HCT116 (cell line): ENCODE measurements around the gene NEDD4L. TPM values are rescaled to one million over a fixed set of nuclear protein-coding genes. Genes with fewer than 3 reads are reported as not detected.

ENCODE experiments used
- ATAC-seq: fragments of 200-7000 bp; cut with Tn5 transposase; 2 replicates; pipeline ENCODE4 v1.9.1; 2020; ENCODE audit warnings: mild to moderate bottlenecking, moderate library complexity
- BruUV-seq: library from RNA; stranded (reverse); fragments of 400-500 nt; replicated peaks from 2 replicates; lab custom pipeline; 2021; lab: Mats Ljungman, UMichigan
- CTCF ChIA-PET: fragments of 300-600 bp; sonication (Branson Sonifier 250); formaldehyde crosslinking; loops from one replicate; lab custom pipeline; 2021; ENCODE audit warnings: antibody characterized with exemption; lab: Charles Lee
- POLR2A ChIA-PET: fragments of 300-600, 350-600 bp; sonication (Branson Sonifier 250); formaldehyde crosslinking; loops from one replicate; lab custom pipeline; 2021; ENCODE audit warnings: antibody characterized with exemption; lab: Charles Lee
- RAD21 ChIA-PET, 2 experiments: fragments of 300-600 bp; sonication (Branson Sonifier 250); formaldehyde crosslinking; loops; one replicate each; lab custom pipeline; 2023; ENCODE audit warnings: low total read pairs in 2 of 2; ENCODE audit not compliant: uncharacterized antibody in 2 of 2, unreplicated experiment in 2 of 2, low non-redundant PET in 1 of 2; lab: Charles Lee
- DNase-seq: peaks from one replicate; pipeline ENCODE4 v3.0.0-alpha.2; 2010; ENCODE audit warnings: low read depth, low spot score
- H2AFZ ChIP-seq: fragments of 200-600 bp; shearing (Covaris generic), sonication (generic); 2 replicates; pipeline ENCODE4 v1.6.1; 2017; ENCODE audit warnings: low read depth, mixed run types, mixed read lengths, antibody characterized with exemption, low read length; ENCODE audit not compliant: poor library complexity, severe bottlenecking
- H3K27ac ChIP-seq: 2 replicates; pipeline ENCODE4 v1.5.1; 2012; ENCODE audit warnings: low read depth, low read length
- H3K27me3 ChIP-seq: fragments of 200-600 bp; sonication (generic); 2 replicates; pipeline ENCODE4 v1.6.1; 2016; ENCODE audit warnings: mixed run types, low read length, mixed read lengths; ENCODE audit not compliant: insufficient read depth
- H3K36me3 ChIP-seq, 2 experiments: fragments of 200-500 bp in 1 of 2; fragments of 200-600 bp in 1 of 2; sonication (Bioruptor generic) in 1 of 2; sonication (generic) in 1 of 2; 2 replicates each; pipeline versions ENCODE4 v1.5.1 to v1.6.1; 2014 to 2016; ENCODE audit warnings: low read length in 2 of 2, inconsistent platforms in 1 of 2, mixed read lengths in 1 of 2, mixed run types in 1 of 2; ENCODE audit not compliant: insufficient read depth in 2 of 2, control insufficient read depth in 1 of 2
- H3K4me1 ChIP-seq, 2 experiments: fragments of 200-600 bp in 1 of 2; sonication (generic) in 1 of 2; 2 replicates each; pipeline versions ENCODE4 v1.5.1 to v1.6.1; 2012 to 2017; ENCODE audit warnings: low read length in 2 of 2, inconsistent platforms in 1 of 2, mild to moderate bottlenecking in 1 of 2, mixed read lengths in 1 of 2, mixed run types in 1 of 2, moderate library complexity in 1 of 2; ENCODE audit not compliant: insufficient read depth in 2 of 2, control insufficient read depth in 1 of 2
- H3K4me2 ChIP-seq: fragments of 200-600 bp; sonication (generic); 2 replicates; pipeline ENCODE4 v1.6.1; 2017; ENCODE audit warnings: mixed run types, low read length, mixed read lengths
- H3K4me3 ChIP-seq, 2 experiments: fragments of 200-600 bp in 1 of 2; sonication (generic) in 1 of 2; replicated peaks in 1 of 2; 2 replicates each; pipeline ENCODE4 v1.5.1; 2011 to 2016; ENCODE audit warnings: low read length in 2 of 2, control low read depth in 1 of 2, low read depth in 1 of 2, mild to moderate bottlenecking in 1 of 2, mixed read lengths in 1 of 2, mixed run types in 1 of 2
- H3K79me2 ChIP-seq: fragments of 200-600 bp; sonication (generic); 2 replicates; pipeline ENCODE4 v1.6.1; 2017; ENCODE audit warnings: mild to moderate bottlenecking, mixed run types, low read length, moderate library complexity, mixed read lengths; ENCODE audit not compliant: insufficient read depth
- H3K9ac ChIP-seq: fragments of 200-600 bp; sonication (generic); 2 replicates; pipeline ENCODE4 v1.6.1; 2016; ENCODE audit warnings: low read length, mixed read lengths
- H3K9me2 ChIP-seq: fragments of 200-600 bp; sonication (generic), shearing (Covaris generic); 2 replicates; pipeline ENCODE4 v1.6.1; 2017; ENCODE audit warnings: mixed run types, mild to moderate bottlenecking, moderate library complexity; ENCODE audit not compliant: insufficient read depth
- H3K9me3 ChIP-seq, 2 experiments: fragments of 200-500 bp in 1 of 2; fragments of 200-600 bp in 1 of 2; sonication (Bioruptor generic) in 1 of 2; sonication (generic) in 1 of 2; 2 replicates each; pipeline ENCODE4 v1.6.1; 2014 to 2017; ENCODE audit warnings: low read length in 2 of 2, mixed read lengths in 2 of 2, inconsistent platforms in 1 of 2, low read depth in 1 of 2, mild to moderate bottlenecking in 1 of 2, mixed run types in 1 of 2, moderate library complexity in 1 of 2; ENCODE audit not compliant: control insufficient read depth in 1 of 2, insufficient read depth in 1 of 2
- H4K20me1 ChIP-seq: fragments of 200-600 bp; sonication (generic), shearing (Covaris generic); 2 replicates; pipeline ENCODE4 v1.6.1; 2017; ENCODE audit warnings: mixed run types, mild to moderate bottlenecking, moderate library complexity; ENCODE audit not compliant: insufficient read depth
- CBX3 ChIP-seq: IDR thresholded peaks from 2 replicates; pipeline ENCODE4 v1.6.1; 2012; ENCODE audit warnings: low read depth
- CEBPB ChIP-seq: IDR thresholded peaks from 2 replicates; pipeline ENCODE4 v1.6.1; 2012; ENCODE audit warnings: low read depth
- EGR1 ChIP-seq: IDR thresholded peaks from 2 replicates; pipeline ENCODE4 v1.6.1; 2012; ENCODE audit warnings: low read depth
- ELF1 ChIP-seq: IDR thresholded peaks from 2 replicates; pipeline ENCODE4 v1.6.1; 2012; ENCODE audit warnings: low read depth, borderline replicate concordance
- EZH2 ChIP-seq: fragments of 200-600 bp; sonication (generic); IDR thresholded peaks from 2 replicates; pipeline ENCODE4 v1.6.1; 2017; ENCODE audit warnings: antibody characterized with exemption, mixed run types
- EZH2phosphoT487 ChIP-seq: fragments of 200-600 bp; IDR thresholded peaks from 2 replicates; pipeline ENCODE4 v1.6.1; 2018; ENCODE audit warnings: antibody characterized with exemption, borderline replicate concordance
- JUND ChIP-seq: IDR thresholded peaks from 2 replicates; pipeline ENCODE4 v1.6.1; 2012
- POLR2AphosphoS5 ChIP-seq: IDR thresholded peaks from 2 replicates; pipeline ENCODE4 v1.6.1; 2011; ENCODE audit warnings: mild to moderate bottlenecking, low read depth, low read length, moderate library complexity
- SIN3A ChIP-seq: IDR thresholded peaks from 2 replicates; pipeline ENCODE4 v1.6.1; 2012; ENCODE audit warnings: low read depth
- SRF ChIP-seq: IDR thresholded peaks from 2 replicates; pipeline ENCODE4 v1.6.1; 2012; ENCODE audit warnings: low read depth
- ZFX ChIP-seq: fragments of 450-650 bp; IDR thresholded peaks from 2 replicates; pipeline ENCODE4 v1.6.1; 2017
- ZNF274 ChIP-seq: fragments of 200-500 bp; sonication (Bioruptor generic); IDR thresholded peaks from 2 replicates; pipeline ENCODE4 v1.6.1; 2014; ENCODE audit warnings: mild to moderate bottlenecking, low read depth, low read length, inconsistent platforms
- intact Hi-C: fragments of 100-400 bp; cut with micrococcal nuclease; formaldehyde crosslinking; loops from 2 replicates; pipeline ENCODE4 v1.10.0; 2022
- total RNA-seq: library from RNA; stranded (reverse); gene quantifications from one replicate; pipeline ENCODE4 v1.2.1, GENCODE V29; 2021; ENCODE audit not compliant: unreplicated experiment
- TF ChIP-seq, protein P1 (sequence below): IDR thresholded peaks from 2 replicates; pipeline ENCODE4 v1.6.1; 2012
- TF ChIP-seq, protein P2 (sequence below): IDR thresholded peaks from 2 replicates; pipeline ENCODE4 v1.6.1; 2012; ENCODE audit warnings: low read depth
- TF ChIP-seq, protein P3 (sequence below): IDR thresholded peaks from 2 replicates; pipeline ENCODE4 v1.6.1; 2011; ENCODE audit warnings: mild to moderate bottlenecking, low read length, moderate library complexity; ENCODE audit not compliant: insufficient replicate concordance; ENCODE audit errors: extremely low read depth

Gene NEDD4L
- total RNA-seq, 1 experiment from 2014 or later: 41.5 TPM

DNA sequence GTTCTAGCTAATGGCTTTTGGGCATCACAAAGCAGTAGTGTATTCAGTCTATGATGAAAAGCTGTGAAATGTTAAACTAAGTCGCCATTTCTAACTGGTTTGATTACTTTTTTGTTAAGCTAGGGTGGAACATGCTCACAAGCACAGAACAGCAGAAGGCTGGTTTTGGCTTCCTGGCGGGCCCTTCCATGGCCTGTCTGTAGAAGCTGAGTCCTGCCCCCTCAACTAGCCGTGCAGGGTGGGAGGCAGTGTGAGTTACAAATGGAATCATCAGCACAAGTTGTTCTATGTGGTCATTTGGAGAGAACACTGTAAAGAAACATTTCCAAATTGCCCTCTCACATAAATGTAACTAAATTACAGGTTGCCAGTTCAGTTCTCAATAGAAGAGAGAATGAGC is 294.1 kb downstream of the NEDD4L start:
- Histone ChIP-seq H3K27me3 (no peaks in the 10 kb centered on the region), H4K20me1 (no peaks in the 10 kb centered on the region), H3K79me2 (no peaks in the 10 kb centered on the region), H3K4me1 (no peaks in the 10 kb centered on the region), H3K4me2 (no peak overlapping the region), H3K9me2 (no peaks in the 10 kb centered on the region), H3K9me3 (no peaks in the 10 kb centered on the region), H3K9ac (no peak overlapping the region), H3K27ac (no peak overlapping the region), H3K36me3 (no peaks in the 10 kb centered on the region; a peak in 1 of 4 replicates), H2AFZ (no peak overlapping the region), H3K4me3 (no peak overlapping the region)
- CTCF ChIA-PET: no interaction called here
- POLR2A ChIA-PET: no interaction called here
- intact Hi-C loops: no loop called here
- RAD21 ChIA-PET: no interaction called here
- BruUV-seq: no TSS peak
- TF ChIP-seq JUND (no peak), ELF1 (no peak), EZH2 (no peak), CEBPB (no peak), SIN3A (no peak)
- TF ChIP-seq, protein P1, sequence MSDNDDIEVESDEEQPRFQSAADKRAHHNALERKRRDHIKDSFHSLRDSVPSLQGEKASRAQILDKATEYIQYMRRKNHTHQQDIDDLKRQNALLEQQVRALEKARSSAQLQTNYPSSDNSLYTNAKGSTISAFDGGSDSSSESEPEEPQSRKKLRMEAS: no peak
- DNase-seq (no peak), ATAC-seq (no peak)

DNA sequence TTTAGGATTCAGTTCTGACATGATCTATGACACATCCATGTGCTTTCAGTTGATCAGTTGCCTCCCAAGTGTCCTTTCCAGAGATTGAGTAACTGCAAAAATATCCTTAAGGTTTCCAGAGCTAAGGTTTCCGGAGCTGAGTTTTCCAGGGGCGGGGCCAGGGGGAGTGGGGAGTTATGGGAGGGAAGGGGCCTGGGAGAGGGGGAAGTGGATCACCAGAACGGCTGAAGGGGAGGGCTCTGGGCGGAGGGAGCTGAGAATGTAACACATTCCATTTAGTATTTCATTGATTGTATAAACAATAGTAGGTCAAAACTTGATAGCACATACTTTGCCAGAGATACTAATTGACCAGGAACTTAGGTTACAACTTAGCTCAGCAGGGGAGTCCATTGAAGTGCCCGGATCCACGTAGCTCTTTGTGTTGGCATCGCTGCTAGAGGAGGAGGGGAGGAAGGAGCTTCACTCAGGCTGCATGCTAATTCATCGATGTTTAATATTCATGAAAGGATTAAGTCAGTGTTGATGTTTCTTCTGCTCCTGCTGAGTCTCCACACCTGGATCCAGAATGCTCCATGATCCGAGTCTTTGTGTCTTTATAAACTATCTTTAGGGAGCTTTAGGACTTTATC is 295.1 kb downstream of the NEDD4L start:
- no peak for DNase-seq
- ChIA-PET CTCF (no interaction called here), POLR2A (no interaction called here), RAD21 (no interaction called here)
- Histone ChIP-seq H3K9ac (no peak overlapping the region), H4K20me1 (no peaks in the 10 kb centered on the region), H3K36me3 (no peaks in the 10 kb centered on the region; a peak in 1 of 4 replicates), H2AFZ (no peak overlapping the region), H3K4me3 (no peak overlapping the region), H3K27me3 (no peaks in the 10 kb centered on the region), H3K79me2 (no peaks in the 10 kb centered on the region), H3K4me1 (no peaks in the 10 kb centered on the region), H3K9me2 (no peaks in the 10 kb centered on the region), H3K4me2 (no peak overlapping the region), H3K9me3 (no peaks in the 10 kb centered on the region), H3K27ac (no peak overlapping the region)
- intact Hi-C loops: no loop called here
- TF ChIP-seq, protein P2, sequence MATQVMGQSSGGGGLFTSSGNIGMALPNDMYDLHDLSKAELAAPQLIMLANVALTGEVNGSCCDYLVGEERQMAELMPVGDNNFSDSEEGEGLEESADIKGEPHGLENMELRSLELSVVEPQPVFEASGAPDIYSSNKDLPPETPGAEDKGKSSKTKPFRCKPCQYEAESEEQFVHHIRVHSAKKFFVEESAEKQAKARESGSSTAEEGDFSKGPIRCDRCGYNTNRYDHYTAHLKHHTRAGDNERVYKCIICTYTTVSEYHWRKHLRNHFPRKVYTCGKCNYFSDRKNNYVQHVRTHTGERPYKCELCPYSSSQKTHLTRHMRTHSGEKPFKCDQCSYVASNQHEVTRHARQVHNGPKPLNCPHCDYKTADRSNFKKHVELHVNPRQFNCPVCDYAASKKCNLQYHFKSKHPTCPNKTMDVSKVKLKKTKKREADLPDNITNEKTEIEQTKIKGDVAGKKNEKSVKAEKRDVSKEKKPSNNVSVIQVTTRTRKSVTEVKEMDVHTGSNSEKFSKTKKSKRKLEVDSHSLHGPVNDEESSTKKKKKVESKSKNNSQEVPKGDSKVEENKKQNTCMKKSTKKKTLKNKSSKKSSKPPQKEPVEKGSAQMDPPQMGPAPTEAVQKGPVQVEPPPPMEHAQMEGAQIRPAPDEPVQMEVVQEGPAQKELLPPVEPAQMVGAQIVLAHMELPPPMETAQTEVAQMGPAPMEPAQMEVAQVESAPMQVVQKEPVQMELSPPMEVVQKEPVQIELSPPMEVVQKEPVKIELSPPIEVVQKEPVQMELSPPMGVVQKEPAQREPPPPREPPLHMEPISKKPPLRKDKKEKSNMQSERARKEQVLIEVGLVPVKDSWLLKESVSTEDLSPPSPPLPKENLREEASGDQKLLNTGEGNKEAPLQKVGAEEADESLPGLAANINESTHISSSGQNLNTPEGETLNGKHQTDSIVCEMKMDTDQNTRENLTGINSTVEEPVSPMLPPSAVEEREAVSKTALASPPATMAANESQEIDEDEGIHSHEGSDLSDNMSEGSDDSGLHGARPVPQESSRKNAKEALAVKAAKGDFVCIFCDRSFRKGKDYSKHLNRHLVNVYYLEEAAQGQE: no peak
- TF ChIP-seq EZH2phosphoT487: no peak
- TF ChIP-seq, protein P3, sequence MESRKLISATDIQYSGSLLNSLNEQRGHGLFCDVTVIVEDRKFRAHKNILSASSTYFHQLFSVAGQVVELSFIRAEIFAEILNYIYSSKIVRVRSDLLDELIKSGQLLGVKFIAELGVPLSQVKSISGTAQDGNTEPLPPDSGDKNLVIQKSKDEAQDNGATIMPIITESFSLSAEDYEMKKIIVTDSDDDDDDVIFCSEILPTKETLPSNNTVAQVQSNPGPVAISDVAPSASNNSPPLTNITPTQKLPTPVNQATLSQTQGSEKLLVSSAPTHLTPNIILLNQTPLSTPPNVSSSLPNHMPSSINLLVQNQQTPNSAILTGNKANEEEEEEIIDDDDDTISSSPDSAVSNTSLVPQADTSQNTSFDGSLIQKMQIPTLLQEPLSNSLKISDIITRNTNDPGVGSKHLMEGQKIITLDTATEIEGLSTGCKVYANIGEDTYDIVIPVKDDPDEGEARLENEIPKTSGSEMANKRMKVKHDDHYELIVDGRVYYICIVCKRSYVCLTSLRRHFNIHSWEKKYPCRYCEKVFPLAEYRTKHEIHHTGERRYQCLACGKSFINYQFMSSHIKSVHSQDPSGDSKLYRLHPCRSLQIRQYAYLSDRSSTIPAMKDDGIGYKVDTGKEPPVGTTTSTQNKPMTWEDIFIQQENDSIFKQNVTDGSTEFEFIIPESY: no peak
- TF ChIP-seq POLR2AphosphoS5: no peak
- TF ChIP-seq ELF1: no peak
- no peak for TF ChIP-seq CEBPB
- no peak for TF ChIP-seq ZFX
- TF ChIP-seq JUND: no peak
- TF ChIP-seq SRF: no peak
- no peak for TF ChIP-seq EGR1
- TF ChIP-seq CBX3: no peak
- TF ChIP-seq ZNF274: no peak
- no peak for ATAC-seq
- BruUV-seq: no TSS peak
